Kidney tubule cell (primary cell): ENCODE results near the gene MIOS.
A peak's percentile ranks its signal among the peaks of the same experiment; 100 is the strongest.

Experiments used
- DNase-seq: peaks from one replicate; pipeline ENCODE4 v3.0.0-alpha.2; 2018; ENCODE audit warnings: low spot score

MIOS gene

DNA sequence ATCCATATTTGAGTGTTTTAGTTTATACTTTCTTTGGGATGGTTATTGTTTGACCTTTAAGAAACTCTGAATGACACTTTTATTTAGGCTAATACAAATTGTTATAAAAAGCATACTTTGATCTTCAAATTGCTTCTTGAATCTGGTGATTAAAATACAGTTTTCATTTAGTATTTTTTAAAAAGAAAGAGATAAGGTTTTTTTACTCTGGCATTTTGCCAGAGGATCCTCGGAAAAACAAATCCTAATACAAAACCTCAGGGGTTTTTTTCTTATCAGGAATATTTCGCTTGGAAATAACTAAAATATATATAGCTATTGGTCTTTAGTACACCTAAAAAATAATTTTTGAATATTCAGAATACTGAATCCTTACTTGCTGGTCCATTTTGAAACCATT is 17.0 kb downstream of the MIOS start:
- no peak for DNase-seq

DNA sequence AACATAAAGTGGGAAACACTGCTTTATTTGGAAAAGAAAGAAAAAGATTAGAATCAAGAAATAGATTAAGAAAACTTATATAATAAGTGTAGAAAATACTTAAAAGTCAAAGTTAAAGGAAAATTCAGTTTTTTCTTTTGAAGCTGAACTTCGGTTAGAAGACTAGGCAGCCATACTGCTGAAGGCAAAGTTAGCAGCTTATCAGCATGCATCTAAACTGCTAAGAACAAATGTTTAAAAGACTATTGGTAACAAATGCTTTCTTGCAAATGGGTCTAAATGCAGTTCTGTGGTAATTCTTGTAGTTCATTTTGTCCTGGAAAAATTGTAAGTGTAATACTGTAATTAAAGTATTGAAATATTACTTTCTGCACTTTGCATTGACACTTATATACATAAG is 18.0 kb downstream of the MIOS start:
- no peak for DNase-seq

- no peak for DNase-seq
Observed at GRCh38 chr7:7585241-7585928, 18.7 kb downstream of the MIOS start.

DNA sequence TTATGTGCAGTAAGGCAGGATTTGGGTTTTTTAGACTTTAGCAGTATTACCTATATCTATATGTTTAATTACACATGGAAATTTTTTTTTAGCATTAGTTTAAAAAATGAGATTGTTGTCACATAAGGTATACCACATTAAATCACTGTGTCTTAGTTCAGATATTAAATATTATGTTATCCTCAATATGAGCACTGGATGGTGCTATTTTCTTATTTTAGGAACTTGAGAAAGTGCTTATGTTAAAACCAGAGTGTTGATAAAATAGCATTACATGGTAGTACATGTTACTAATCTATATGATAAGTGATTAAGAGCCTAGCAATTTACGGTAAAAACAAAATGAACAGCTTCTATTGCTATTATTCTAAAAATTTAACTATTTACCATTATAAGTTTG is 28.8 kb downstream of the MIOS start:
- DNase-seq = peak; percentile 9

DNA sequence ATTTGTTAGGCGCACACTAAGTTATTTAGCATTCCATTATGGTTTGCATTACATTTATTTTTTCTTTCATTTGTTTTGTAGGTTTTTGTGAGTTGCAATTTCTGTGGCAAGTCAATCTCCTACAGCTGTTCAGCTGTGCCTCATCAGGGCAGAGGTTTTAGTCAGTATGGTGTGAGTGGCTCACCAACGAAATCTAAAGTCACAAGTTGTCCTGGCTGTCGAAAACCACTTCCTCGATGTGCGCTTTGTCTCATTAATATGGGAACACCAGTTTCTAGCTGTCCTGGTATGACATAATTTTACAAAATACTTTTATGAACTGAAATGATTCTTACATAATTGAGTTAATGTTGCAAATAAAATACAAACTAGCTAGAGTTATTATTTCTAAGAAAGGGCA is 29.5 kb downstream of the MIOS start:
- no peak for DNase-seq

GRCh38 chr7:7607010-7607409 is 40.3 kb downstream of the MIOS start:
- peak; percentile 34 for DNase-seq

DNA sequence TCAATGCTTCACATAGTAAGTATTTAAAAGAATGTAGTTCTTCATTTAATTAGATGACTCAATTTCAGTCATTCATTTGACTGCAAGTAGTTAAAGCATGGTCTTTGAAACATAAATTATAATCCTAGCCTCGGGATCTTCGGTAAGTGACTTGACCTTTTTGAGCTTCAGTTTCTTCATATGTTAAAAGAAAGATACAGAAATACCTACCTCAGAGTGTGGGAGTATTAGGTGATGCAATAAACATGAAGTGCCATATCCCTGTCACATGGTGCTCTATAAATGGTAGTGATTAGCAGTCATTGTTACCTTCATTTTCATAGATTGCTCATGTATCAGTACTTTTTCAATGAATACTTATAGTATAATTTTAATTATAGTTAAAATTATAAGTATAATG is 42.6 kb downstream of the MIOS start:
- no peak for DNase-seq

DNA sequence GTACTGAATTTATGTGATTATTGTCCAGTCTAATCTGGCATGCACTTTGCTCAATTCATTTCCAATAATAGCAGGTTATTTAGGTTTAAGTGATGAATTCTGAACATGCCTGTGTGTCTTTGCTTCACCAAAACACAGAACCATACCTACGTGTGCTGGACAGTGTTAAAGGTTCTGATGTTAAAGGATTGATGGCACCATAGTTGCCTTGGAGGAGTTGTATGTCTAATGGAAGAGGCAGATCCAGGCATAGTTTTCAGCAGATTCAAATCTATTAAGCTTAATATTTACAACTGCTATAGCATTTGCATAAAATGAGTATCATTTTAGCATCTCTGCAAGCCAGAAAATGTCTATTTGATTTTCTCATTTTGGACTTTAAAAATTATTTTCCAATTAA is 45.8 kb downstream of the MIOS start:
- DNase-seq = no peak

DNA sequence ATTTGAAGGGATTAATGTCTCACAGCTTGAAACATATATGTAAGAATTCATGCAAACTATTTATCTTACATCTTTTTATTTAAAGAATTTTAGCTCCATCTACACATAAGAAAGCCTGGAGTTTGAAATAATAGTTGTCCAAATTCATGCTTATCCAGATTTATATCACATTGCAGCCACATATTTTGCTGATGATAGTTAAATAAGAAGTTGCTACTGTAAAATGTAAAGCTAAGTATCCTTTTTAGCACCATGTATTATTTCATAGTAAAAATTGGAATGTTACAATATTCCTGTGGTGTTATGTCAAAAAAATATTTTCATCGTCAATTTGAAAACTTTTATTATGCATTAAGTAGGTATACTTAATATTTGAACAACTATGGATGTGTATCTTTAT is 46.5 kb downstream of the MIOS start:
- no peak for DNase-seq

DNA sequence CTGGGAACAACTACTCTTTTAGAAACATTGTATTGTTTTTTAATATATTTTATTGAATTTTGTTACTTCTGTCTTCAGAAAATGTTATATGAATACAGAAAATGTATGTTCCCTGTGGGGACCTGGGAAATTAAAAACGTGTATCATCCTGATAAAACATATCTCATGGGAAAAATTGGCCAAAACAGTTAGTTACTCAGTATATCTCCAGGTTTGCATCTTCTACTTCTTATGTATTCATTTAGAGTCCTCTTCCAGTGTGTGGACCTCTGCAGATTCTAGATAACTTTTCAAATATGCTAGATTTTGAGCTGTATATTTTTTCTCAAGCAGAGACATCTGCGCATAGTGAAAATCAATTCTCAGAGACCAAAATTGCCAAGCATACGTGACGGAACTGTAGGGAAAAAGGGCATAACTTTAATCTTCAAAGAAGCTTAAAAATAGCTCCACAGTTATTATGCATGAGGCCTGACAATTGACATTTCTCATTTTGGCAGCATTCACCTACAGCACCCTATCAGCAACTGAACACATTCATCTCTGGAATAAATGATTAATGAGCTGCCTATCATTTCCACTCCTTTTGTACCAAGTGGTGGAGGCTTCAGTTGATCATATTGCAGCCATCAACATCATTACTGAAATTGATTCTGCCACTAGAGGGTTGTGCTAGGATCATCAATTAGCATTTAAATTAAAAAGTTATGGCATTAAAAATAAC is 47.5 kb downstream of the MIOS start:
- DNase-seq = no peak

DNA sequence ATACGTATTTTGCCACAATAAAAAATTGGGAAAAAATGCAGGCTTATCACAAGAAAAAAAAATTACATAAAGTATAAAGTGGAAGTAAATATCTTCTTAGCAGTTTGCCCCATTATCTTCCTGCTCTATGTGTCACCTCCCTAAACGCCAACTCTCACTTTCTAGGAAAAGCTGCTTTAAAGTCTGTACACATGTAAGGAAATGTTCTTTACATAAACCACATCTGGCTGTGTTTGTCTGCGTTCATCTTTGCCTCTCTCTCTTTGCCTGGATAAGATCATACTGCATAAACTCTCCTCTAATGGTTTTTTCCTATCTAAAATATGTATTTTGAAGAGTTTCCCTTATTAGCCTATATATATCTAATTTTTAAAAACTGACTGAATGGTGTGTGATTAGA is 50.9 kb downstream of the MIOS start:
- no peak for DNase-seq

GRCh38 chr7:7618410-7618809 is 51.7 kb downstream of the MIOS start:
- DNase-seq = no peak

GRCh38 chr7:7620236-7620635 is 53.6 kb downstream of the MIOS start:
- DNase-seq = no peak

- DNase-seq = no peak
Observed at GRCh38 chr7:7620644-7621210, 54.0 kb downstream of the MIOS start.

- DNase-seq = no peak
Observed at GRCh38 chr7:7628476-7628875, 61.8 kb downstream of the MIOS start.

- no peak for DNase-seq
Observed at GRCh38 chr7:7630626-7631329, 64.1 kb downstream of the MIOS start.

- DNase-seq = no peak
Observed at GRCh38 chr7:7639421-7639820, 72.7 kb downstream of the MIOS start.

- DNase-seq = peak; percentile 45
Observed at GRCh38 chr7:7639847-7640220, 73.2 kb downstream of the MIOS start.

DNA sequence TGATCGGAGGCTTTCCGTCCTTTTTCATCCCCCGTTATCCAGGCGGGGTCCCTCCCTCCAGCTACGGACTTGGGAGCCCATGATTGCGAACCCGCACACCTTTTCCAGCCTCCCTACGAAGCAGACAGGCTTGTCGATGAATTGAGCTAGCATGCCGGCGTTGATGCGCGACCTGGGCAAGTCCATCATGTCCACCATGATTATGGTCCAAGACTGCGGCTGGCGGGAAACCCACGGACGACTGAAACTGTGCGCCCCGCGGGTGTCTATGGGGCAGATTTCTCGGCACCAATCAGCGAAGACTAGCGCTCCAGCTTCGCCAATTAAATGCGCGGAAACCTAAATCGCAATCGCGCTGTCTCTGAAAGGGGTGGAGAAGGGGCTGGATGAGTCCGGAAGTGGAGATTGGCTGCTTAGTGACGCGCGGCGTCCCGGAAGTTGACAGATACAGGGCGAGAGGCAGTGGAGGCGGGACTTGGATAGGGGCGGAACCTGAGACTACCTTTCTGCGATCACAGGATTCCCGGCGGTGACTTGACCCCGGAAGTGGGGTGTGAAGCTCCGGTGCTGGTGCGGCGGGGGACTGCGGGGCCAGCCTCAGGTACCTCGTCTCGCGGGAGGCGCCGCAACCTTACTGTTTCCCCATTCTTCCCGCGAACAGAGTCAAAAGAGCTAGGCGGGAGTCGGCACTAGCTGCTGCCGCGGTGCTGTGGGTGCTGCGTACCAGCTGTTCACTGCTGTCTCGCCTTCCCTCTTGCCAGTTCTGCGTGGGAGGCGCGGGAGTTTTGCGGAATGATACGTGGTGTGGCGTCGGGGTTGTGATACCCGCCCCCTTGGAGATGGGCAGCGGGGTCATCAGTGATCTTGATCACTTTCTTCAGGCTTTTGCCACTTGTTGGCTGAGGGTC is 73.8 kb downstream of the MIOS start, which contains the start of gene UMAD1:
UMAD1 (plus strand) TSS at position 532 of the 908 bp plus-strand sequence. CDS start 32,620 bp downstream, outside the sequence.
- DNase-seq = peak; percentile 100

DNA sequence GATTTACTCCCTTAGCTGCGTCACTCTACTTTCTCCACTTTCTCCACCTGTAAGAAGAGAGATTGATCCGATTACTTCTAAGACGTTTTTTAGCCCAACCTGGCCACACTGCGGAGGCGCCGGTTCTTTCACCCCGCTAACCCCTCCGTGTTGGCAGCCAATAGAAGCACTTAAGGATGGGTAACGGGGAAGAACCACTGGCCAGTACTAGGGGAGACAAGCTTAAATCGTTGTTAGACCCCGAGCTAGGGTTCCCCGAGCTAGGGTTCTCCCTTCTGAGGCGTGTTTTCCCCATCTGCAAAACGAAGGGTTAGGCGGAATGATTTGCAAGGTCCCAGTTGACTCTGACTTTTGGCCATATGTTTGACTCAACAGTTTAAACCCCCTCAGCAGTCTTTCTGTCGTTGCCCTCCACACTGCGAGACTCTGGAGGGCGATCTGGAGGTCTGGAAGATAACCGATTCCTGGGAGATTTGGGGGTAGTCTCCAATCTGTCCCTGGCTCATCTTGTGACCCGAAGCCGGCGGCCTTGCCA is 74.5 kb downstream of the MIOS start:
- peak; percentile 25 for DNase-seq

DNA sequence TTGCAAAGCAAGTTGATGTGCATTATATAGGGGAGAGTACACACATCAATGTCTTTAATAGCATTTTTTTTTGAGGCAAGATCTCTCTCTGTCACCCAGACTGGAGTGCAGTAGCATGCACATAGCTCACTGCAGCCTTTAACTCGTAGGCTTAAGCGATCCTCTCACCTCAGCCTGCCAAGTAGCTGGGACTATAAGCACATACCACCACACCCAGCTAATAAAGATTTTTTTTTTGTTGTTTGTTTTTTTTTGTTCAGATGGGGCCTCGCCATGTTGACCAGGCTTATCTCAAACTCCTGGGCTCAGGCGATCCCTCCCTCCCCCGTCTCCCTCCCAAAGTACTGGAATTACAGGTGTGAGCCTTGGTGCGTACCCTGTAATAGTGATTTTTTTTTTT is 75.4 kb downstream of the MIOS start:
- no peak for DNase-seq
